HPDE6-E6E7 (cell line): ENCODE results near the gene FOXP3.
"Not testable (repeated sequence)": the region's sequence is repeated elsewhere in the genome, so short reads cannot be mapped to it uniquely, and the experiment has no call there.

Experiments used
- DNase-seq: peaks from one replicate; pipeline ENCODE4 v3.0.0; 2011; ENCODE audit warnings: missing footprints; ENCODE audit errors: extremely low spot score

The FOXP3 gene

GRCh38 chrX:49264460-49264859 is at the start of gene FOXP3:
Gene FOXP3 (minus strand): TSS chrX:49264710. CDS start chrX:49258505, 6,205 bp downstream.
- DNase-seq = no peak

- no peak for DNase-seq
Observed at GRCh38 chrX:49312176-49312575, 47.7 kb upstream of the FOXP3 start.

- no peak for DNase-seq
Observed at GRCh38 chrX:49310371-49310770, 45.9 kb upstream of the FOXP3 start.

GRCh38 chrX:49309401-49309981 is 45.0 kb upstream of the FOXP3 start:
- no peak for DNase-seq

GRCh38 chrX:49308604-49309269 is 44.2 kb upstream of the FOXP3 start:
- DNase-seq = no peak

- DNase-seq = not testable (repeated sequence)
Observed at GRCh38 chrX:49307775-49308174, 43.3 kb upstream of the FOXP3 start.

- DNase-seq = no peak
Observed at GRCh38 chrX:49303346-49303745, 38.8 kb upstream of the FOXP3 start, which contains the start of gene GAGE10. Gene GAGE10 (plus strand): TSS chrX:49303646. CDS start chrX:49304860, 1,214 bp downstream.

GRCh38 chrX:49300703-49301102 is 36.2 kb upstream of the FOXP3 start:
- no peak for DNase-seq

- DNase-seq = not testable (repeated sequence)
Observed at GRCh38 chrX:49299293-49299692, 34.8 kb upstream of the FOXP3 start.

- DNase-seq = no peak
Observed at GRCh38 chrX:49292400-49293362, 28.2 kb upstream of the FOXP3 start.

- DNase-seq = no peak
Observed at GRCh38 chrX:49291615-49292337, 27.3 kb upstream of the FOXP3 start.

GRCh38 chrX:49290215-49290614 is 25.7 kb upstream of the FOXP3 start:
- no peak for DNase-seq

GRCh38 chrX:49287665-49288064 is 23.2 kb upstream of the FOXP3 start:
- no peak for DNase-seq

- no peak for DNase-seq
Observed at GRCh38 chrX:49286581-49286980, 22.1 kb upstream of the FOXP3 start.

- DNase-seq = no peak
Observed at GRCh38 chrX:49286136-49286535, 21.6 kb upstream of the FOXP3 start.

GRCh38 chrX:49284212-49284611 is 19.7 kb upstream of the FOXP3 start:
- DNase-seq = no peak

GRCh38 chrX:49282647-49283011 is 18.1 kb upstream of the FOXP3 start:
- no peak for DNase-seq

GRCh38 chrX:49278081-49278480 is 13.6 kb upstream of the FOXP3 start:
- DNase-seq = no peak

GRCh38 chrX:49277535-49277830 is 13.0 kb upstream of the FOXP3 start:
- DNase-seq = no peak

GRCh38 chrX:49276671-49277534 is 12.4 kb upstream of the FOXP3 start:
- no peak for DNase-seq

- DNase-seq = no peak
Observed at GRCh38 chrX:49276207-49276606, 11.7 kb upstream of the FOXP3 start.
